CD14-positive monocyte (primary cell): Measurements from ENCODE around the gene KISS1R. TPM values are rescaled to one million over a fixed set of nuclear protein-coding genes. Genes with fewer than 3 reads are reported as not detected.

ENCODE experiments used
- DNase-seq, 3 donors: peaks; one replicate each; pipeline ENCODE4 v3.0.0-alpha.2; 2011 to 2022
- H2AFZ ChIP-seq: 2 replicates; pipeline ENCODE4 v1.6.0; 2012; ENCODE audit warnings: mild to moderate bottlenecking, low read depth, low read length, inconsistent platforms; ENCODE audit not compliant: insufficient read depth, poor library complexity, severe bottlenecking
- H3K27ac ChIP-seq, 2 donors: 1 replicate in 1 of 2; 2 replicates in 1 of 2; pipeline ENCODE4 v1.5.1; 2012 to 2013; ENCODE audit warnings: low read length in 2 of 2, control low read depth in 1 of 2, inconsistent platforms in 1 of 2, low read depth in 1 of 2, mild to moderate bottlenecking in 1 of 2
- H3K27me3 ChIP-seq, 2 donors: one replicate each; pipeline versions ENCODE4 v1.6.0 to v1.6.1; 2011 to 2013; ENCODE audit warnings: low read length in 2 of 2; ENCODE audit not compliant: control insufficient read depth in 2 of 2, insufficient read depth in 2 of 2
- H3K36me3 ChIP-seq, 2 donors: replicated peaks in 1 of 2; 1 replicate in 1 of 2; 2 replicates in 1 of 2; pipeline versions ENCODE4 v1.5.1 to v1.6.1; 2012 to 2013; ENCODE audit warnings: low read length in 2 of 2, control low read depth in 1 of 2, inconsistent platforms in 1 of 2, mild to moderate bottlenecking in 1 of 2; ENCODE audit not compliant: insufficient read depth in 2 of 2, control insufficient read depth in 1 of 2
- H3K4me1 ChIP-seq, 2 donors: 1 replicate in 1 of 2; 2 replicates in 1 of 2; pipeline versions ENCODE4 v1.5.1 to v1.6.1; 2012 to 2013; ENCODE audit warnings: low read length in 2 of 2, control low read depth in 1 of 2, inconsistent platforms in 1 of 2, mild to moderate bottlenecking in 1 of 2, moderate library complexity in 1 of 2; ENCODE audit not compliant: insufficient read depth in 2 of 2, control insufficient read depth in 1 of 2
- H3K4me2 ChIP-seq: replicated peaks from 2 replicates; pipeline ENCODE3; 2012; ENCODE audit warnings: low read length, moderate library complexity, mild to moderate bottlenecking; ENCODE audit not compliant: poor library complexity, severe bottlenecking; ENCODE audit errors: extremely low read depth
- H3K4me3 ChIP-seq, 3 experiments: fragments of 200-600 bp in 1 of 3; sonication (generic) in 1 of 3; replicated peaks in 1 of 3; 1 replicate in 2 of 3; 2 replicates in 1 of 3; pipeline ENCODE4 v1.5.1; 2011 to 2013; ENCODE audit warnings: low read length in 3 of 3, mild to moderate bottlenecking in 3 of 3, control low read depth in 2 of 3, low read depth in 2 of 3, inconsistent platforms in 1 of 3, moderate library complexity in 1 of 3
- H3K79me2 ChIP-seq: 2 replicates; pipeline ENCODE4 v1.6.0; 2012; ENCODE audit warnings: mild to moderate bottlenecking, control low read depth, inconsistent platforms, low read length, moderate library complexity; ENCODE audit not compliant: insufficient read depth
- H3K9ac ChIP-seq: 2 replicates; pipeline ENCODE4 v1.6.0; 2017; ENCODE audit warnings: low read length, mild to moderate bottlenecking; ENCODE audit not compliant: insufficient read depth, poor library complexity, severe bottlenecking
- H3K9me3 ChIP-seq, 2 donors: replicated peaks in 1 of 2; 1 replicate in 1 of 2; 2 replicates in 1 of 2; pipeline versions ENCODE4 v1.5.1 to v1.6.1; 2012 to 2013; ENCODE audit warnings: low read length in 2 of 2, control low read depth in 1 of 2; ENCODE audit not compliant: control insufficient read depth in 1 of 2, insufficient read depth in 1 of 2
- H4K20me1 ChIP-seq: 2 replicates; pipeline ENCODE4 v1.6.0; 2012; ENCODE audit warnings: mild to moderate bottlenecking, low read length, control low read depth, moderate library complexity; ENCODE audit not compliant: insufficient read depth
- H3K27ac Mint-ChIP-seq, 7 donors: one replicate each; pipeline ENCODE4 v1.8.0; 2020; ENCODE audit warnings: mild to moderate bottlenecking in 7 of 7, mixed read lengths in 7 of 7, moderate library complexity in 6 of 7, inconsistent platforms in 2 of 7
- H3K27me3 Mint-ChIP-seq, 3 donors: one replicate each; pipeline ENCODE4 v1.8.0; 2021 to 2022; ENCODE audit warnings: low read depth in 3 of 3, mild to moderate bottlenecking in 3 of 3, mixed read lengths in 3 of 3, moderate library complexity in 3 of 3, inconsistent platforms in 1 of 3
- H3K36me3 Mint-ChIP-seq, 2 donors: one replicate each; pipeline ENCODE4 v1.8.0; 2020; ENCODE audit warnings: mixed read lengths in 2 of 2, inconsistent platforms in 1 of 2, mild to moderate bottlenecking in 1 of 2
- H3K4me1 Mint-ChIP-seq: one replicate; pipeline ENCODE4 v1.8.0; 2020; ENCODE audit warnings: mild to moderate bottlenecking, mixed read lengths
- H3K4me3 Mint-ChIP-seq, 2 donors: one replicate each; pipeline ENCODE4 v1.8.0; 2020; ENCODE audit warnings: mild to moderate bottlenecking in 2 of 2, mixed read lengths in 2 of 2, moderate library complexity in 1 of 2
- H3K9me3 Mint-ChIP-seq, 7 donors: one replicate each; pipeline ENCODE4 v1.8.0; 2020 to 2022; ENCODE audit warnings: mixed read lengths in 7 of 7, mild to moderate bottlenecking in 6 of 7, moderate library complexity in 6 of 7, inconsistent platforms in 2 of 7
- WGBS: methylation state at CpG from one replicate; pipeline ENCODE4 v1.1.5; 2013; ENCODE audit warnings: missing lambda C conversion rate; ENCODE audit not compliant: insufficient coverage; 5-methylcytosine and 5-hydroxymethylcytosine counted together
- intact Hi-C, 2 donors: fragments of 100-400 bp; cut with micrococcal nuclease; formaldehyde crosslinking; loops; one replicate each; pipeline versions ENCODE4 v1.15.0 to v1.15.1; 2023
- polyA plus RNA-seq, 3 donors: library from polyadenylated mRNA; depleted of rRNA in 1 of 3; unstranded in 2 of 3; stranded (reverse) in 1 of 3; fragments of 300-500 nt in 2 of 3; fragments of >200 nt in 1 of 3; fragmentation: Illumina TruSeq in 2 of 3; gene quantifications; 1 replicate in 2 of 3; 2 replicates in 1 of 3; pipeline ENCODE4 v1.2.3, GENCODE V29; 2012 to 2021
- TF ChIP-seq, protein P1 (sequence below): fragments of 200-600 bp; IDR thresholded peaks from one replicate; pipeline ENCODE4 v1.8.0; 2022; ENCODE audit warnings: antibody characterized with exemption, mild to moderate bottlenecking

The KISS1R gene
- polyA plus RNA-seq, 3 donors, result not detected

DNA sequence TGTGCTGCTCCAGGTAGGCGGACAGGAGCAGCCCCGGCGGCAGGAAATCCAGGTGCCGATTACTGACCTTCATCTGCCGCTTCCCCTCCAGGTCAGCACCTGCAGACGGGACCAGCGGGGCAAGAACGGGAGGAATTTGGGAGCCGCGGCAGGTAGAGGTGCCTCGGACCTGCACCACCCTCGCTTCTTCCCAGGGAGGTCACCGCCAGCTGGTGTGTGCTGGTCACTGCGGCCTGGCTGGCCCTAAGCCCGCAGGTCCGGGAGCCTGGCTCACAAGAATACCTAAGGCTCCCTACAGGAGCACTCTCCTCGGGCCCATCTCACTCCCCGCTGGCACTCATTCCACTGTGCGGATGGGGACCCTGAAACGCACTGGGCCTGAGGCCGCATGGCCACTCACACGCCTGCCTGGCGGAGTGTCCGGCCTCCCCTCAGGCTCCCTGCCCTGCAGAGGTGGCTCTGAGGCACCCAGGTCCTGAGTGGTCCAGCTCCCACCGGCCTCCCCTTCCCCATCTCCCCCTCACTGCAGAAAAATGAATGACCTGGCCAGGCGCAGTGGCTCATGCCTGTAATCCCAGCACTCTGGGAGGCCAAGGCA is 19.6 kb upstream of the KISS1R start:
- H3K4me2 ChIP-seq, result no peak overlapping the region
- peaks cover 6 to 11% of the 10 kb centered on the region in 2 donors for H3K4me1 ChIP-seq
- peaks cover 33 to 49% of the 10 kb centered on the region in 2 donors for H3K36me3 ChIP-seq
- peak overlapping the region in 1 of 7 donors; percentile 56 for H3K27ac Mint-ChIP-seq
- peaks cover 58% of the 10 kb centered on the region for H4K20me1 ChIP-seq
- peaks cover 32 to 54% of the 10 kb centered on the region in 2 donors for H3K36me3 Mint-ChIP-seq
- H3K9ac ChIP-seq, result no peak overlapping the region
- no peak overlapping the region for H3K4me3 Mint-ChIP-seq
- WGBS, result 98% methylated on average over 25 of the region's 26 CpGs
- no peaks in the 10 kb centered on the region for H3K9me3 Mint-ChIP-seq
- TF ChIP-seq, protein P1, sequence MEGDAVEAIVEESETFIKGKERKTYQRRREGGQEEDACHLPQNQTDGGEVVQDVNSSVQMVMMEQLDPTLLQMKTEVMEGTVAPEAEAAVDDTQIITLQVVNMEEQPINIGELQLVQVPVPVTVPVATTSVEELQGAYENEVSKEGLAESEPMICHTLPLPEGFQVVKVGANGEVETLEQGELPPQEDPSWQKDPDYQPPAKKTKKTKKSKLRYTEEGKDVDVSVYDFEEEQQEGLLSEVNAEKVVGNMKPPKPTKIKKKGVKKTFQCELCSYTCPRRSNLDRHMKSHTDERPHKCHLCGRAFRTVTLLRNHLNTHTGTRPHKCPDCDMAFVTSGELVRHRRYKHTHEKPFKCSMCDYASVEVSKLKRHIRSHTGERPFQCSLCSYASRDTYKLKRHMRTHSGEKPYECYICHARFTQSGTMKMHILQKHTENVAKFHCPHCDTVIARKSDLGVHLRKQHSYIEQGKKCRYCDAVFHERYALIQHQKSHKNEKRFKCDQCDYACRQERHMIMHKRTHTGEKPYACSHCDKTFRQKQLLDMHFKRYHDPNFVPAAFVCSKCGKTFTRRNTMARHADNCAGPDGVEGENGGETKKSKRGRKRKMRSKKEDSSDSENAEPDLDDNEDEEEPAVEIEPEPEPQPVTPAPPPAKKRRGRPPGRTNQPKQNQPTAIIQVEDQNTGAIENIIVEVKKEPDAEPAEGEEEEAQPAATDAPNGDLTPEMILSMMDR, result peak; percentile 29
- peaks cover 13% of the 10 kb centered on the region for H3K4me1 Mint-ChIP-seq
- H3K9me3 ChIP-seq, result no peaks in the 10 kb centered on the region
- H3K27ac ChIP-seq, result no peak overlapping the region
- DNase-seq, result no peak
- H3K27me3 Mint-ChIP-seq, result peaks cover 0 to 3% (median 2%) of the 10 kb centered on the region in 3 donors
- no peaks in the 10 kb centered on the region for H3K27me3 ChIP-seq
- H3K79me2 ChIP-seq, result peaks cover 3% of the 10 kb centered on the region
- no peak overlapping the region for H3K4me3 ChIP-seq
- no peak overlapping the region for H2AFZ ChIP-seq
- intact Hi-C loops, result no loop called here

DNA sequence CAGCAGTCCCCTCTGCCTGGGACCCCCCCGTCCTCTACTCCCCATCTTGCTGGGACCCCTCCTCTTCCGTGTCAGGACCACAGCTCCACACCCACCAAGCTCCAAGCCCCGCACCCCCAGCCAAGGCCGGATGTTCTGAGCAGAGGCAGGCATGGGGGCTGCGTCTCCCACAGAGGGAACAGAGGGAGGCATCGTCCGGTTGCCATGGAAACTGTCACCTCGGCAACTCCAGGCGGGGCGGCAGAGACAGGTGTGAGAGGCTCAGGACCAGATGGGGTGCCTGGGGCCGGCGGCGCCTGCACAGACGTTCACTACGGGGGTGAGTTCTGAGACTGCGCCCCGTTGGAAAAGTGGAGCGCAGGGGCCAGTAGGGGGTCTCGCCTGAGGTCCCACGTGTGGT is 18.5 kb upstream of the KISS1R start:
- Mint-ChIP-seq H3K9me3 (no peaks in the 10 kb centered on the region), H3K36me3 (peaks cover 32 to 63% of the 10 kb centered on the region in 2 donors), H3K4me3 (no peak overlapping the region), H3K27ac (no peak overlapping the region), H3K27me3 (peaks cover 0 to 3% (median 2%) of the 10 kb centered on the region in 3 donors), H3K4me1 (peaks cover 9% of the 10 kb centered on the region)
- no peak overlapping the region for H3K4me3 ChIP-seq
- DNase-seq, result no peak
- H4K20me1 ChIP-seq, result peaks cover 68% of the 10 kb centered on the region
- H3K9me3 ChIP-seq, result no peaks in the 10 kb centered on the region
- H3K79me2 ChIP-seq, result peaks cover 5% of the 10 kb centered on the region
- no peak overlapping the region for H2AFZ ChIP-seq
- peaks cover 2 to 6% of the 10 kb centered on the region in 2 donors for H3K4me1 ChIP-seq
- TF ChIP-seq, protein P1, result no peak
- peaks cover 33 to 49% of the 10 kb centered on the region in 2 donors for H3K36me3 ChIP-seq
- H3K27me3 ChIP-seq, result no peaks in the 10 kb centered on the region
- intact Hi-C loops, result no loop called here
- 92% methylated on average over 15 of the region's 20 CpGs for whole genome bisulfite sequencing
- no peak overlapping the region for H3K27ac ChIP-seq
- H3K4me2 ChIP-seq, result no peak overlapping the region
- H3K9ac ChIP-seq, result no peak overlapping the region
